ENCODE results near the gene ARHGAP18.

Gene ARHGAP18

GRCh38 chr6:129536271-129536670 lies 173.7 kb downstream of the ARHGAP18 start:
- Histone ChIP-seq H3K9me3 (ENCODE audit: control insufficient read depth in 5 of 5, low read length in 5 of 5) (no peaks in the 10 kb centered on the region), H3K36me3 (ENCODE audit: control insufficient read depth in 5 of 5, insufficient read depth in 5 of 5, low read length in 5 of 5) (peaks cover 0 to 12% (median 4%) of the 10 kb centered on the region in 5 donors), H3K4me3 (ENCODE audit: low read depth in 1 of 5, low read length in 5 of 5) (no peak overlapping the region), H3K4me1 (ENCODE audit: control insufficient read depth in 5 of 5, insufficient read depth in 5 of 5, low read length in 5 of 5) (no peaks in the 10 kb centered on the region), H3K27me3 (ENCODE audit: control insufficient read depth in 5 of 5, insufficient read depth in 4 of 5, low read length in 5 of 5) (no peaks in the 10 kb centered on the region), H3K9ac (ENCODE audit: low read length in 5 of 5) (no peak overlapping the region), H3K27ac (ENCODE audit: low read depth, low read length) (no peak overlapping the region)

GRCh38 chr6:129534926-129535325 lies 175.1 kb downstream of the ARHGAP18 start:
- no peak overlapping the region for H3K9ac ChIP-seq (ENCODE audit: low read length in 5 of 5)
- H3K9me3 ChIP-seq (ENCODE audit: control insufficient read depth in 5 of 5, low read length in 5 of 5): no peaks in the 10 kb centered on the region
- no peaks in the 10 kb centered on the region for H3K27me3 ChIP-seq (ENCODE audit: control insufficient read depth in 5 of 5, insufficient read depth in 4 of 5, low read length in 5 of 5)
- no peak overlapping the region for H3K27ac ChIP-seq (ENCODE audit: low read depth, low read length)
- H3K4me3 ChIP-seq (ENCODE audit: low read depth in 1 of 5, low read length in 5 of 5): no peak overlapping the region
- peaks cover 0 to 12% (median 4%) of the 10 kb centered on the region in 5 donors for H3K36me3 ChIP-seq (ENCODE audit: control insufficient read depth in 5 of 5, insufficient read depth in 5 of 5, low read length in 5 of 5)
- H3K4me1 ChIP-seq (ENCODE audit: control insufficient read depth in 5 of 5, insufficient read depth in 5 of 5, low read length in 5 of 5): no peaks in the 10 kb centered on the region

Measured in subcutaneous abdominal adipose tissue (tissue), 5 donors.